ENCODE results near the gene PFKFB1. TPM values are rescaled to one million over a fixed set of nuclear protein-coding genes. Genes with fewer than 3 reads are reported as not detected.
A peak's percentile ranks its signal among the peaks of the same experiment; 100 is the strongest.

Gene PFKFB1
- total RNA-seq, 2 experiments from 2014 or later, result 0.31 to 0.49 TPM

DNA sequence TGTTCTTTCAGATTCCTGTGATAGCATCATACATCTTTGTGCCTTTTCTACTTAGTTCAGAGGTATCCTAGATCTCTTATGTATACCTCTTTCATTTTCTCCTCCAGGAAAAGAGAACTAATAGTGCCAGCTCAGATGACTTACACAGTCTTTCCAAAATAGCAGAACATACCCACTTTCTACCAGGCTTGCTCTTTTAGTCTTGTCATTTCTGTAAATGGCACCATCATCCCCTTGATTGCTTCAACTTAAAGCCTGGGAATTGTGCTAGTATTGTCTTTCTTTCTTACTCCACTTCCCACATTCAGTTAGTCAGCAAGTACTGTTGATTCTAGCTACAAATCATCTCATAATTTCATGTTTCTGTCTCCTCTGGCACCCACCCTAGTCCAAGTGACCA lies 11.3 kb upstream of the PFKFB1 start:
- ATAC-seq (ENCODE audit: poor library complexity) (no peak), DNase-seq (no peak)
- H3K9me3 Mint-ChIP-seq, result no peaks in the 10 kb centered on the region
- H3K36me3 Mint-ChIP-seq (ENCODE audit: low read depth), result peaks cover 58% of the 10 kb centered on the region
- peak overlapping the region; percentile 2 for H3K27ac Mint-ChIP-seq
- H3K4me3 Mint-ChIP-seq, result no peak overlapping the region
- CTCF ChIA-PET, result no interaction called here
- Histone ChIP-seq H3K36me3 (ENCODE audit: insufficient read depth, low read length) (peaks cover 46% of the 10 kb centered on the region), H3K9me3 (ENCODE audit: control insufficient read depth in 1 of 2, insufficient read depth in 1 of 2, low read length in 2 of 2) (no peaks in the 10 kb centered on the region), H3K27ac (ENCODE audit: low read depth in 1 of 2, low read length in 2 of 2) (no peak overlapping the region), H3K27me3 (ENCODE audit: control insufficient read depth in 1 of 2, insufficient read depth in 2 of 2, low read length in 2 of 2) (no peaks in the 10 kb centered on the region), H3K4me1 (ENCODE audit: insufficient read depth, low read length) (peaks cover 23% of the 10 kb centered on the region), H3K4me3 (ENCODE audit: low read length) (no peak overlapping the region)
- peaks cover 43% of the 10 kb centered on the region for H3K4me1 Mint-ChIP-seq (ENCODE audit: low read depth)
- H3K27me3 Mint-ChIP-seq, result no peaks in the 10 kb centered on the region
- TF ChIP-seq, protein P1, sequence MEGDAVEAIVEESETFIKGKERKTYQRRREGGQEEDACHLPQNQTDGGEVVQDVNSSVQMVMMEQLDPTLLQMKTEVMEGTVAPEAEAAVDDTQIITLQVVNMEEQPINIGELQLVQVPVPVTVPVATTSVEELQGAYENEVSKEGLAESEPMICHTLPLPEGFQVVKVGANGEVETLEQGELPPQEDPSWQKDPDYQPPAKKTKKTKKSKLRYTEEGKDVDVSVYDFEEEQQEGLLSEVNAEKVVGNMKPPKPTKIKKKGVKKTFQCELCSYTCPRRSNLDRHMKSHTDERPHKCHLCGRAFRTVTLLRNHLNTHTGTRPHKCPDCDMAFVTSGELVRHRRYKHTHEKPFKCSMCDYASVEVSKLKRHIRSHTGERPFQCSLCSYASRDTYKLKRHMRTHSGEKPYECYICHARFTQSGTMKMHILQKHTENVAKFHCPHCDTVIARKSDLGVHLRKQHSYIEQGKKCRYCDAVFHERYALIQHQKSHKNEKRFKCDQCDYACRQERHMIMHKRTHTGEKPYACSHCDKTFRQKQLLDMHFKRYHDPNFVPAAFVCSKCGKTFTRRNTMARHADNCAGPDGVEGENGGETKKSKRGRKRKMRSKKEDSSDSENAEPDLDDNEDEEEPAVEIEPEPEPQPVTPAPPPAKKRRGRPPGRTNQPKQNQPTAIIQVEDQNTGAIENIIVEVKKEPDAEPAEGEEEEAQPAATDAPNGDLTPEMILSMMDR (IDR thresholded peaks at IDR 0.05), result no peak
- POLR2A ChIA-PET, result no interaction called here
- intact Hi-C loops (cut with DNase I, micrococcal nuclease), result loop anchor here in 1 of 2 experiments (5.0 kb wide), 1 partner anchor 113 kb away; no protein-coding TSS in a partner anchor

DNA sequence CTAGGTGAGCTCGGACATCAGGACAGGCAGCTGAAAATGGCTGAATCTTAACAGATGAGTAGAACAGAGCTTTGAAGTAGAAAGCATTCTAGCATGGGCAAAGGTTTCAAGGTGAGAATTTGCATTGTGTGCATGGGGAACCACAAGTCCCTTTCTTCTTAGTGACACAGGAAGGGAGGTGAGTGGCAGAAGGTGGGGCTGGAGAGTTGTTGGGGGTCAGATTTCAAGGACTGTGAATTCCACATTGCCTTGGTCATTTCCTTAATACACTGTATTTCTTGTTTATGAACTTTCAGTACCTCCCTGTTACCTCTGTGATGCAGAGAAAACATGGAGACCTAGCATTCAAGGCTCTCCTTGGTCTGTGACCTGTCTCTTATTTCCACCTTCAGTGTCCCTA lies 10.2 kb upstream of the PFKFB1 start:
- Histone ChIP-seq H3K27me3 (ENCODE audit: control insufficient read depth in 1 of 2, insufficient read depth in 2 of 2, low read length in 2 of 2) (no peaks in the 10 kb centered on the region), H3K27ac (ENCODE audit: low read depth in 1 of 2, low read length in 2 of 2) (no peak overlapping the region), H3K4me1 (ENCODE audit: insufficient read depth, low read length) (peaks cover 26% of the 10 kb centered on the region), H3K9me3 (ENCODE audit: control insufficient read depth in 1 of 2, insufficient read depth in 1 of 2, low read length in 2 of 2) (no peaks in the 10 kb centered on the region), H3K36me3 (ENCODE audit: insufficient read depth, low read length) (peaks cover 46% of the 10 kb centered on the region), H3K4me3 (ENCODE audit: low read length) (no peak overlapping the region)
- Mint-ChIP-seq H3K4me3 (no peak overlapping the region), H3K27ac (no peak overlapping the region), H3K9me3 (no peaks in the 10 kb centered on the region), H3K36me3 (ENCODE audit: low read depth) (peaks cover 65% of the 10 kb centered on the region), H3K4me1 (ENCODE audit: low read depth) (peaks cover 45% of the 10 kb centered on the region), H3K27me3 (no peaks in the 10 kb centered on the region)
- intact Hi-C loops (cut with DNase I, micrococcal nuclease), result loop anchor here (5.0 kb wide), 5 partner anchors 53 to 1572 kb away; partner anchors contain the start of genes HSD17B10 (in 1 of the 2) and TRO (in 1 of the 2)
- ChIA-PET POLR2A (no interaction called here), CTCF (interaction anchor here (0.6 kb wide), 1 partner anchor 51 kb away, joined by 3 read pairs; no protein-coding TSS in a partner anchor)
- ATAC-seq (ENCODE audit: poor library complexity), result no peak
- TF ChIP-seq, protein P1 (IDR thresholded peaks at IDR 0.05), result no peak
- DNase-seq, result no peak

DNA sequence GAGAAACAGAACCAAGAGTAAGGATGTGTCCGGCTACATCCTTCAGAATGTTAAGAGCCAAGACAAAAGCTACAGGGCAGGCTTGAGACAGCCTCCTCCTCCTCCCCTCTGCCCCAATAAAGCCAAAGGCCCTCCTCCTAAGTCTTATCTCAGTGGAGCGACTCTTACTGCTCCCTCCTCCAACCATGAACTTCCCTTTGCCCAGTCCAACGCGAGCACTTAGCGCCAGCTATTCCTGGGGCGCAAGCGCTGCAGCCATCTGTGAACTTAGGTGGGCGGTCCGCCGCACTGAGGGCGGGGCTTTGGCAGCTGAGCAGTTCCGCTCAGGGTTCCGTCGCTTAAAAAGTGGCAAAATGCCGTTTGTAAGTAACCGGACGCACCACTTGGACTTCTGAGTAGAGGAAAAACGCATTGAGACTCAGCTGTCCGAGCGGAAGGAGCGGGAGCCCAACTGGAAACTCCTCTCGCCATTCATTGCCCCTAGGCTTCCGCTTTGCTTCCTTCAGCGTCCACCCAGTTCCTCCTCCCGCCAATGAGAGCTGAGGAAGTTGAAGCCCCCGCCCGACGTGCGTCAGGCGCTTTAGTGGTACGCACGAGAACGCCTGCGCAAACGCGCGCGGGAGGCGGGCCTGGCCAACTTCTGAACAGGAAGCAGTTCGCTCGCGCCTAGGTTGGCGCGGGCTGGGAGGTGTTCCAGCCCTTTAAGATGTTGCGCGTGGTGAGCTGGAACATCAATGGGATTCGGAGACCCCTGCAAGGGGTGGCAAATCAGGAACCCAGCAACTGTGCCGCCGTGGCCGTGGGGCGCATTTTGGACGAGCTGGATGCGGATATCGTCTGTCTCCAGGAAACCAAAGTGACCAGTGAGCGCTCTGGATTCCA lies 6.0 kb upstream of the PFKFB1 start, which contains the start of gene APEX2:
Gene APEX2 (plus strand): TSS at position 647 of the 882 bp plus-strand sequence. CDS start 60 bp downstream, at position 707.
- ATAC-seq (ENCODE audit: poor library complexity), result peak; percentile 94
- peak; percentile 72 to 95 (median 84) for DNase-seq
- peak within 1 kb of the TSS; percentile 97 for H3K27ac Mint-ChIP-seq
- POLR2A ChIA-PET, result interaction anchor here (0.7 to 2.7 kb wide), 19 partner anchors 10 to 1729 kb away, joined by 3 to 17 read pairs (median 5); partner anchors contain the start of genes FAM120C, GNL3L, MAGEH1 and NBDY
- TF ChIP-seq, protein P1 (IDR thresholded peaks at IDR 0.05), result no peak
- peaks cover 30% of the 10 kb centered on the region for H3K36me3 ChIP-seq (ENCODE audit: insufficient read depth, low read length)
- H3K36me3 Mint-ChIP-seq (ENCODE audit: low read depth), result peaks cover 40% of the 10 kb centered on the region
- H3K9me3 ChIP-seq (ENCODE audit: control insufficient read depth in 1 of 2, insufficient read depth in 1 of 2, low read length in 2 of 2), result no peaks in the 10 kb centered on the region
- H3K27ac ChIP-seq (ENCODE audit: low read depth in 1 of 2, low read length in 2 of 2), result peak within 1 kb of the TSS; percentile 84 to 97
- peaks cover 36% of the 10 kb centered on the region for H3K4me1 Mint-ChIP-seq (ENCODE audit: low read depth)
- no peaks in the 10 kb centered on the region for H3K9me3 Mint-ChIP-seq
- H3K27me3 ChIP-seq (ENCODE audit: control insufficient read depth in 1 of 2, insufficient read depth in 2 of 2, low read length in 2 of 2), result no peaks in the 10 kb centered on the region
- H3K4me3 ChIP-seq (ENCODE audit: low read length), result peak within 1 kb of the TSS; percentile 89
- CTCF ChIA-PET, result interaction anchor here (0.7 to 1.7 kb wide), 3 partner anchors 108 to 360 kb away, joined by 3 to 6 read pairs (median 3); no protein-coding TSS in a partner anchor
- peaks cover 20% of the 10 kb centered on the region for H3K4me1 ChIP-seq (ENCODE audit: insufficient read depth, low read length)
- intact Hi-C loops (cut with DNase I, micrococcal nuclease), result loop anchor here (2.0 to 10.0 kb wide), 10 partner anchors 57 to 1568 kb away; partner anchors contain the start of genes GNL3L (in 1 of the 2), HSD17B10 (in 1 of the 2), MAGED2 (in 1 of the 2) and PHF8 (in 1 of the 2)
- H3K27me3 Mint-ChIP-seq, result no peaks in the 10 kb centered on the region
- peak within 1 kb of the TSS; percentile 96 for H3K4me3 Mint-ChIP-seq
